ENCODE measurements around the gene MCRS1. TPM values are rescaled to one million over a fixed set of nuclear protein-coding genes. Genes with fewer than 3 reads are reported as not detected.
A peak's percentile ranks its signal among the peaks of the same experiment; 100 is the strongest.

The MCRS1 gene
- total and polyA plus RNA-seq, 11 donors = 64.2 to 122 (median 87.9) TPM

- intact Hi-C loops (cut with DNase I) = loop anchor here in 2 of 10 donors (1.0 to 2.0 kb wide), 2 partner anchors 27 to 69 kb away; partner anchors contain the start of gene PRPF40B (in 1 of the 2)
- Histone ChIP-seq H3K27me3 (peaks cover 0 to 13% (median 0%) of the 10 kb centered on the region in 9 donors), H3K36me3 (peaks cover 0 to 29% (median 27%) of the 10 kb centered on the region in 9 donors), H3K4me1 (peaks cover 0 to 26% (median 15%) of the 10 kb centered on the region in 12 donors), H3K27ac (no peak overlapping the region), H3K9me3 (no peaks in the 10 kb centered on the region), H3K4me3 (no peak overlapping the region)
- peak in 1 of 4 donors; percentile 10 for ATAC-seq
- TF ChIP-seq POLR2A (IDR thresholded peaks at IDR 0.05) (no peak), CTCF (IDR thresholded peaks at IDR 0.05) (peak in 9 of 12 donors; percentile 4 to 49 (median 30))
- DNase-seq = peak in 1 of 5 donors; percentile 3
- whole genome bisulfite sequencing, 4 donors = 60 to 64% (median 61%) methylated on average over 2 of the region's 2 CpGs
Measured at GRCh38 chr12:49553512-49554088, 14.3 kb downstream of the MCRS1 start.

GRCh38 chr12:49552899-49553298 is 15.0 kb downstream of the MCRS1 start:
- no peak overlapping the region for H3K4me3 ChIP-seq
- H3K36me3 ChIP-seq = peaks cover 0 to 22% (median 20%) of the 10 kb centered on the region in 9 donors
- DNase-seq (peak in 1 of 5 donors; percentile 3), ATAC-seq (no peak)
- no peaks in the 10 kb centered on the region for H3K9me3 ChIP-seq
- H3K4me1 ChIP-seq = peaks cover 0 to 29% (median 17%) of the 10 kb centered on the region in 12 donors
- intact Hi-C loops (cut with DNase I) = loop anchor here in 1 of 10 donors (2.0 kb wide), 1 partner anchor 70 kb away; the partner anchor contains the start of gene PRPF40B
- H3K27ac ChIP-seq = peak overlapping the region in 5 of 12 donors; percentile 46 to 77 (median 64)
- H3K27me3 ChIP-seq = peaks cover 0 to 20% (median 0%) of the 10 kb centered on the region in 9 donors
- no peak for TF ChIP-seq CTCF (IDR thresholded peaks at IDR 0.05)
- TF ChIP-seq POLR2A (IDR thresholded peaks at IDR 0.05) = no peak
- 72 to 81% (median 79%) methylated on average over 8 of the region's 8 CpGs for WGBS, 4 donors

- ATAC-seq = no peak
- Histone ChIP-seq H3K4me3 (no peak overlapping the region), H3K9me3 (no peaks in the 10 kb centered on the region), H3K36me3 (peaks cover 0 to 17% (median 15%) of the 10 kb centered on the region in 9 donors), H3K27me3 (peaks cover 0 to 25% (median 3%) of the 10 kb centered on the region in 9 donors), H3K27ac (peak overlapping the region in 9 of 12 donors; percentile 27 to 77 (median 64)), H3K4me1 (peaks cover 0 to 26% (median 17%) of the 10 kb centered on the region in 12 donors)
- 44 to 52% (median 45%) methylated on average over 9 of the region's 9 CpGs for WGBS, 4 donors
- intact Hi-C loops (cut with DNase I) = loop anchor here in 1 of 10 donors (2.0 kb wide), 1 partner anchor 70 kb away; the partner anchor contains the start of gene PRPF40B
- DNase-seq = no peak
- TF ChIP-seq POLR2A (IDR thresholded peaks at IDR 0.05) = no peak
- TF ChIP-seq CTCF (IDR thresholded peaks at IDR 0.05) = no peak
Measured at GRCh38 chr12:49552425-49552824, 15.5 kb downstream of the MCRS1 start.

- Histone ChIP-seq H3K4me3 (no peak overlapping the region), H3K36me3 (peaks cover 0 to 14% (median 11%) of the 10 kb centered on the region in 9 donors), H3K9me3 (no peaks in the 10 kb centered on the region), H3K27ac (peak overlapping the region in 9 of 12 donors; percentile 27 to 77 (median 64)), H3K27me3 (peaks cover 0 to 29% (median 5%) of the 10 kb centered on the region in 9 donors), H3K4me1 (peaks cover 0 to 26% (median 17%) of the 10 kb centered on the region in 12 donors)
- intact Hi-C loops (cut with DNase I) = loop anchor here in 1 of 10 donors (2.0 kb wide), 1 partner anchor 71 kb away; the partner anchor contains the start of gene PRPF40B
- 38 to 55% (median 50%) methylated on average over 6 to 7 of the region's 7 CpGs for WGBS, 4 donors
- ATAC-seq = peak; percentile 65 to 83 (median 78)
- peak in 4 of 5 donors; percentile 47 to 85 (median 74) for DNase-seq
- TF ChIP-seq CTCF (IDR thresholded peaks at IDR 0.05) (no peak), POLR2A (IDR thresholded peaks at IDR 0.05) (no peak)
Measured at GRCh38 chr12:49552014-49552413, 15.9 kb downstream of the MCRS1 start.
